ENCODE results near the gene PPP2R1A. TPM values are rescaled to one million over a fixed set of nuclear protein-coding genes. Genes with fewer than 3 reads are reported as not detected.
"Not testable (repeated sequence)": the region's sequence is repeated elsewhere in the genome, so short reads cannot be mapped to it uniquely, and the experiment has no call there.

PPP2R1A gene
- polyA plus RNA-seq, 2 of the 4 experiments (the other 2 are of a cell fraction), result 144 to 145 TPM

DNA sequence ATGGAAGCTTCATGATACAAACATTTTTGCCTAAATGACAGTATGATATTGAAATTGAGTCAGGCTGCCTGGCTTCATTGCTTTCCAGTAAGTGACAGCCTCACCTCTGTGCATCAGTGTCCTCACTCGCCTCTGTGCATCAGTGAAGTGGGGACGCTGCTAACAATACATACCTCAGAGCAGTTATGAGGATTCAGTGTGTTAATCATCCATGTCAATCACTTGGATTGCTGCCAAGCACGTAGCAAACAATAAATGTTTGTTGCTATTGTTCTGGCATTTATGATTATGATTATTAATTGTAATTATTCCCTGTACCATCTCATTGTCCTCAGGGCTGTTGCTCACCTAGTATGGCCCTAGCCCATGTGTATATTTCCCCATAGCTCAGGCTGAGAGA is 8.8 kb downstream of the PPP2R1A start (continued):
- TF ChIP-seq ELK1 (IDR thresholded peaks at IDR 0.05; ENCODE audit: low read depth, low read length) (no peak), KDM5A (IDR thresholded peaks at IDR 0.05) (no peak), EHMT2 (IDR thresholded peaks at IDR 0.05; ENCODE audit: low read depth) (no peak)

- CTCF ChIA-PET, result no interaction called here
- H3K4me2 ChIP-seq, result no peak overlapping the region
- no peak for ATAC-seq
- H3K9me3 ChIP-seq, result peaks cover 78% of the 10 kb centered on the region
- FAIRE-seq, result no peak
- TF ChIP-seq EHMT2 (IDR thresholded peaks at IDR 0.05; ENCODE audit: low read depth) (no peak), HDAC2 (IDR thresholded peaks at IDR 0.05) (no peak), NR3C1 (IDR thresholded peaks at IDR 0.05) (no peak), RARB (CRISPR knock-in tag; IDR thresholded peaks at IDR 0.05) (no peak), CEBPB (IDR thresholded peaks at IDR 0.05) (no peak), RFX5 (IDR thresholded peaks at IDR 0.05) (no peak), RNF2 (IDR thresholded peaks at IDR 0.05; ENCODE audit: borderline replicate concordance, low read depth) (no peak), ZFP36 (IDR thresholded peaks at IDR 0.05; ENCODE audit: borderline replicate concordance, partially characterized antibody) (no peak), EP300 (IDR thresholded peaks at IDR 0.05) (no peak), ZNF302 (CRISPR knock-in tag; IDR thresholded peaks at IDR 0.05) (no peak), POLR2A (IDR thresholded peaks at IDR 0.05; ENCODE audit: low read length) (no peak), NFE2L2 (conservative IDR thresholded peaks at IDR 0.05; ENCODE audit: low read length) (no peak), JUNB (IDR thresholded peaks at IDR 0.05) (no peak)
- TF ChIP-seq, protein P1, sequence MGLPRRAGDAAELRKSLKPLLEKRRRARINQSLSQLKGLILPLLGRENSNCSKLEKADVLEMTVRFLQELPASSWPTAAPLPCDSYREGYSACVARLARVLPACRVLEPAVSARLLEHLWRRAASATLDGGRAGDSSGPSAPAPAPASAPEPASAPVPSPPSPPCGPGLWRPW (IDR thresholded peaks at IDR 0.05), result no peak
- TF ChIP-seq, protein P2, sequence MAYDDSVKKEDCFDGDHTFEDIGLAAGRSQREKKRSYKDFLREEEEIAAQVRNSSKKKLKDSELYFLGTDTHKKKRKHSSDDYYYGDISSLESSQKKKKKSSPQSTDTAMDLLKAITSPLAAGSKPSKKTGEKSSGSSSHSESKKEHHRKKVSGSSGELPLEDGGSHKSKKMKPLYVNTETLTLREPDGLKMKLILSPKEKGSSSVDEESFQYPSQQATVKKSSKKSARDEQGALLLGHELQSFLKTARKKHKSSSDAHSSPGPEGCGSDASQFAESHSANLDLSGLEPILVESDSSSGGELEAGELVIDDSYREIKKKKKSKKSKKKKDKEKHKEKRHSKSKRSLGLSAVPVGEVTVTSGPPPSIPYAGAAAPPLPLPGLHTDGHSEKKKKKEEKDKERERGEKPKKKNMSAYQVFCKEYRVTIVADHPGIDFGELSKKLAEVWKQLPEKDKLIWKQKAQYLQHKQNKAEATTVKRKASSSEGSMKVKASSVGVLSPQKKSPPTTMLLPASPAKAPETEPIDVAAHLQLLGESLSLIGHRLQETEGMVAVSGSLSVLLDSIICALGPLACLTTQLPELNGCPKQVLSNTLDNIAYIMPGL (CRISPR knock-in tag; IDR thresholded peaks at IDR 0.05; ENCODE audit: borderline replicate concordance), result no peak
- H3K4me3 ChIP-seq, result no peak overlapping the region
- DNase-seq (ENCODE audit: low read depth in 1 of 2, low spot score in 1 of 2), result no peak
- 81% methylated on average over 7 of the region's 7 CpGs for WGBS (ENCODE audit: missing lambda C conversion rate)
- H3K4me1 ChIP-seq, result no peaks in the 10 kb centered on the region
- no peak overlapping the region for H3K27ac ChIP-seq
- POLR2A ChIA-PET, result interaction anchor here (1.4 kb wide), 1 partner anchor 10 kb away, joined by 3 read pairs; the partner anchor contains the start of gene PPP2R1A
These were observed 10.2 kb downstream of the PPP2R1A start for GRCh38 chr19:52200044-52200443.

GRCh38 chr19:52200755-52201391 is 11.0 kb downstream of the PPP2R1A start:
- 96% methylated on average over 17 of the region's 17 CpGs for WGBS (ENCODE audit: missing lambda C conversion rate)
- H3K4me1 ChIP-seq; FAIRE-seq; ATAC-seq; DNase-seq (ENCODE audit: low read depth in 1 of 2, low spot score in 1 of 2); POLR2A ChIA-PET; H3K4me3 ChIP-seq; CTCF ChIA-PET; H3K27ac ChIP-seq; H3K4me2 ChIP-seq: not testable (repeated sequence)
- peaks cover 71% of the 10 kb centered on the region for H3K9me3 ChIP-seq

DNA sequence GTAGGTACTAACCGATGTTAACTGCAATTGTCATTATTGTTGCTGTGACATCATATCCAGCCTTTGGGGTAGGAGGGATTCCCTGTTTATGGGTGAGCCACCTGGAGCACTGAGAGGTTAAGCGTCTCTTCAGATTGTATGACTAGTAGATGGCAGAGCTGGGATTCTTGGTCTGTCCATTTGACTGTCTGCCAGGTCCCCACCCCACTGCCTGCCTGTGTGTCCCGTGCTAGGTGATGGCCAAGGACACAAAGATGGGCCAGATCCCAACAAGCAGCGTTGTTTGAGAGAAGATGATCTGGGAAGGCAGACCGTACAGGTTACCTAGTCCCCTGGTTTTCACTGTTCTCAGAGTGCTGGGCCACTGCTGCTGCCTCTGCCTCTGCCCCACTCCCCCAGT is 16.6 kb downstream of the PPP2R1A start:
- H3K4me2 ChIP-seq, result no peak overlapping the region
- H3K9me3 ChIP-seq, result peaks cover 52% of the 10 kb centered on the region
- no peak for TF ChIP-seq ELK1 (IDR thresholded peaks at IDR 0.05; ENCODE audit: low read depth, low read length)
- TF ChIP-seq, protein P3, sequence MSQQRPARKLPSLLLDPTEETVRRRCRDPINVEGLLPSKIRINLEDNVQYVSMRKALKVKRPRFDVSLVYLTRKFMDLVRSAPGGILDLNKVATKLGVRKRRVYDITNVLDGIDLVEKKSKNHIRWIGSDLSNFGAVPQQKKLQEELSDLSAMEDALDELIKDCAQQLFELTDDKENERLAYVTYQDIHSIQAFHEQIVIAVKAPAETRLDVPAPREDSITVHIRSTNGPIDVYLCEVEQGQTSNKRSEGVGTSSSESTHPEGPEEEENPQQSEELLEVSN (IDR thresholded peaks at IDR 0.05; ENCODE audit: borderline replicate concordance, low read depth), result no peak
- TF ChIP-seq HEYL (CRISPR knock-in tag; IDR thresholded peaks at IDR 0.05), result no peak
- no peak for TF ChIP-seq JUNB (IDR thresholded peaks at IDR 0.05)
- TF ChIP-seq, protein P4, sequence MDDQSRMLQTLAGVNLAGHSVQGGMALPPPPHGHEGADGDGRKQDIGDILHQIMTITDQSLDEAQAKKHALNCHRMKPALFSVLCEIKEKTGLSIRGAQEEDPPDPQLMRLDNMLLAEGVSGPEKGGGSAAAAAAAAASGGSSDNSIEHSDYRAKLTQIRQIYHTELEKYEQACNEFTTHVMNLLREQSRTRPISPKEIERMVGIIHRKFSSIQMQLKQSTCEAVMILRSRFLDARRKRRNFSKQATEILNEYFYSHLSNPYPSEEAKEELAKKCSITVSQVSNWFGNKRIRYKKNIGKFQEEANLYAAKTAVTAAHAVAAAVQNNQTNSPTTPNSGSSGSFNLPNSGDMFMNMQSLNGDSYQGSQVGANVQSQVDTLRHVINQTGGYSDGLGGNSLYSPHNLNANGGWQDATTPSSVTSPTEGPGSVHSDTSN (IDR thresholded peaks at IDR 0.05), result no peak
- no peak for TF ChIP-seq HOXA7 (CRISPR knock-in tag; IDR thresholded peaks at IDR 0.05)
- no peak for TF ChIP-seq RCOR1 (IDR thresholded peaks at IDR 0.05; ENCODE audit: low read depth, low read length)
- TF ChIP-seq ZSCAN20 (CRISPR knock-in tag; IDR thresholded peaks at IDR 0.05), result no peak
- TF ChIP-seq NR3C1 (IDR thresholded peaks at IDR 0.05), result no peak
- no peak for TF ChIP-seq RARB (CRISPR knock-in tag; IDR thresholded peaks at IDR 0.05)
- no peak for TF ChIP-seq KDM5A (IDR thresholded peaks at IDR 0.05)
- no peak for TF ChIP-seq MAFK (IDR thresholded peaks at IDR 0.05; ENCODE audit: partially characterized antibody)
- TF ChIP-seq SREBF2 (IDR thresholded peaks at IDR 0.05), result no peak
- no peak for TF ChIP-seq EHMT2 (IDR thresholded peaks at IDR 0.05; ENCODE audit: low read depth)
- TF ChIP-seq SMC3 (IDR thresholded peaks at IDR 0.05), result no peak
- TF ChIP-seq TP53 (CRISPR knock-in tag; IDR thresholded peaks at IDR 0.05), result no peak
- POLR2A ChIA-PET, result interaction anchor here (2.7 kb wide), 1 partner anchor 17 kb away, joined by 12 read pairs; the partner anchor contains the start of gene PPP2R1A
- ATAC-seq (no peak), FAIRE-seq (no peak), DNase-seq (ENCODE audit: low read depth in 1 of 2, low spot score in 1 of 2) (no peak)
- no peak overlapping the region for H3K4me3 ChIP-seq
- no peak overlapping the region for H3K27ac ChIP-seq
- WGBS (ENCODE audit: missing lambda C conversion rate), result 94% methylated on average over 5 of the region's 5 CpGs
- CTCF ChIA-PET, result no interaction called here
- H3K4me1 ChIP-seq, result no peaks in the 10 kb centered on the region

Data from A549 (cell line).